Measurements from ENCODE around the gene NPTX1.

NPTX1 gene

DNA sequence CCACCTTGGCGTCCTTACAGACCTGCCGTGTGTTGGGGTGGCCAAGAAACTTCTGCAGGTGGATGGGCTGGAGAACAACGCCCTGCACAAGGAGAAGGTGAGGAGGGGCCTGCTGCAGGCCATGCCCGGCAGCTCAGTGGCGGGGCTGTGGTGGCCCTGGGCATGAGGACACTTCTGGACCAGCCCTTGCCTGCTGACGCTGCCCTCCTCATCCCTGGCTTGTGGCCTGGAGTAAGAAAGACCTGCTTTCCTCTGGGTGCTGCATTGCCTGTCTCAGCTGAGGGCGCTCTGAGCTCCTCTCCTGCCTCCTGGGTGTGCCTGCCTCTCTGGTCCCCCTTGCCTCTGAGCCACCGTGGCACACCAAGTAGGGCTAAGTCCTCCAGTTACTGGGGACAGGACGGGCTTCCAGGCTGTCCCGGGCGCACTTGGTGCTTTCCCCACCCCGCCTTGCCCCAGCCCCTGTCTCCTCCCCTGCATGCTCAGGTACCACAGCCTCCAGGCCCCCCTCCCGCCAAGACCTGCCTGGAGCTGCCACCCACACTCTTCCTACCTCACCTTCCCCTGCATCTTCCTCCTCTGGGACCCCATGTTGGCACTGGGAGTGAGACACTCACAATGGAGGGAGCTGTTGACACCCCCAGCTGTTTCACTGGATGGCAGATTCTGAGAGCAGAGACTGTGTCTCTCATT, 52.7 kb downstream of the NPTX1 start:
- Histone ChIP-seq H3K27ac (ENCODE audit: low read depth, low read length) (no peak overlapping the region), H3K9me3 (ENCODE audit: control insufficient read depth, insufficient read depth, low read length) (no peaks in the 10 kb centered on the region), H3K4me3 (ENCODE audit: low read depth, low read length) (no peak overlapping the region), H3K4me1 (ENCODE audit: control insufficient read depth, insufficient read depth, low read length) (peaks cover 4% of the 10 kb centered on the region; the same call in 1 of the 2 replicates), H3K27me3 (ENCODE audit: control insufficient read depth, insufficient read depth, low read length) (no peaks in the 10 kb centered on the region), H3K9ac (ENCODE audit: low read depth, low read length) (no peak overlapping the region), H3K36me3 (ENCODE audit: control insufficient read depth, insufficient read depth, low read length) (no peaks in the 10 kb centered on the region)

DNA sequence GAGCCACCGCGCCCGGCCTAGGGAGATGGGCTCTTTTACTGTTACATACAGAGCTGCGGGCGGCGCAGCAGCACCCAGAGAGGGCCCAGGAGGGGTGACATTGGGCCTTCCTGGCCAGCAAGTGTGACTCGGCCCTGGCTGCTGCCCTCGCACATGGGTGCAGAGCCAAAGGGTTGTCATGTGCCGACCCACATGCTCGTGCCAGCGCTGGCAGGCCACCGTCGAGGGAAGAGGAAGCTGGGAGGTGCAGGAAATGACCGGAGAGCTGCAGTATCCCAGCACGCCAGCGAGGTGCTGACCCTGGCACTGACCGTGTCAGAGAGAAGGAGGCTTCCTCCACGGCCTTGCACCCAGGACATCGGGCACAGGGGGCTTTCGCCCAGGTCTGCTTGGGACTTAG, 53.4 kb downstream of the NPTX1 start:
- Histone ChIP-seq H3K4me3 (ENCODE audit: low read depth, low read length) (no peak overlapping the region), H3K27me3 (ENCODE audit: control insufficient read depth, insufficient read depth, low read length) (no peaks in the 10 kb centered on the region), H3K9me3 (ENCODE audit: control insufficient read depth, insufficient read depth, low read length) (no peaks in the 10 kb centered on the region), H3K36me3 (ENCODE audit: control insufficient read depth, insufficient read depth, low read length) (peaks cover 2% of the 10 kb centered on the region; the same call in 1 of the 2 replicates), H3K4me1 (ENCODE audit: control insufficient read depth, insufficient read depth, low read length) (peaks cover 4% of the 10 kb centered on the region; the same call in 1 of the 2 replicates), H3K27ac (ENCODE audit: low read depth, low read length) (no peak overlapping the region), H3K9ac (ENCODE audit: low read depth, low read length) (no peak overlapping the region)

DNA sequence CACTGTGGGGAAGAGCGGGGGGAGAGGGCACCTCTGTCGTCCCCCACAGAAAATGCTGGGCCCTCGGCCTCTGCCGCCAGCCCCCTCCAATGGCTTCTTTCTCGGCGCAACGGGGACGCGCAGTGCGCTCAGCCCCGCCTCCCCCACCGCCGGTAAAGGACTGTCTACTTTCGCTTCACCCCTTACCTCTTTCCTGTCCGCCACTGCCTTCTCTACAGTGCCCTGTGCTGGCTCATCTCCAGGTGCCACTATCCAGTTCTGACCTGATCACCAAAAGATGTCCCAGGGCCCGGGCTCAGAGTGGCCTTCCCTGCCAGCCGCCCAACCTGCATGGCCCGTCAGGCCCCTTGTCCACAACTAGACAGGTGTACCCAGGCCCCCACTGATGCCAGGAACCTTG, 54.1 kb downstream of the NPTX1 start:
- peaks cover 9% of the 10 kb centered on the region; the same call in 1 of the 2 replicates for H3K36me3 ChIP-seq (ENCODE audit: control insufficient read depth, insufficient read depth, low read length)
- no peak overlapping the region for H3K4me3 ChIP-seq (ENCODE audit: low read depth, low read length)
- H3K9ac ChIP-seq (ENCODE audit: low read depth, low read length), result no peak overlapping the region
- H3K27me3 ChIP-seq (ENCODE audit: control insufficient read depth, insufficient read depth, low read length), result no peaks in the 10 kb centered on the region
- H3K4me1 ChIP-seq (ENCODE audit: control insufficient read depth, insufficient read depth, low read length), result peaks cover 3% of the 10 kb centered on the region; the same call in 1 of the 2 replicates
- H3K27ac ChIP-seq (ENCODE audit: low read depth, low read length), result no peak overlapping the region
- H3K9me3 ChIP-seq (ENCODE audit: control insufficient read depth, insufficient read depth, low read length), result no peaks in the 10 kb centered on the region

GRCh38 chr17:80421381-80422090, 54.9 kb downstream of the NPTX1 start:
- no peaks in the 10 kb centered on the region for H3K9me3 ChIP-seq (ENCODE audit: control insufficient read depth, insufficient read depth, low read length)
- no peak overlapping the region for H3K4me3 ChIP-seq (ENCODE audit: low read depth, low read length)
- H3K27ac ChIP-seq (ENCODE audit: low read depth, low read length), result no peak overlapping the region
- H3K4me1 ChIP-seq (ENCODE audit: control insufficient read depth, insufficient read depth, low read length), result no peaks in the 10 kb centered on the region
- H3K36me3 ChIP-seq (ENCODE audit: control insufficient read depth, insufficient read depth, low read length), result peaks cover 13% of the 10 kb centered on the region; the same call in 1 of the 2 replicates
- H3K9ac ChIP-seq (ENCODE audit: low read depth, low read length), result no peak overlapping the region
- H3K27me3 ChIP-seq (ENCODE audit: control insufficient read depth, insufficient read depth, low read length), result no peaks in the 10 kb centered on the region

DNA sequence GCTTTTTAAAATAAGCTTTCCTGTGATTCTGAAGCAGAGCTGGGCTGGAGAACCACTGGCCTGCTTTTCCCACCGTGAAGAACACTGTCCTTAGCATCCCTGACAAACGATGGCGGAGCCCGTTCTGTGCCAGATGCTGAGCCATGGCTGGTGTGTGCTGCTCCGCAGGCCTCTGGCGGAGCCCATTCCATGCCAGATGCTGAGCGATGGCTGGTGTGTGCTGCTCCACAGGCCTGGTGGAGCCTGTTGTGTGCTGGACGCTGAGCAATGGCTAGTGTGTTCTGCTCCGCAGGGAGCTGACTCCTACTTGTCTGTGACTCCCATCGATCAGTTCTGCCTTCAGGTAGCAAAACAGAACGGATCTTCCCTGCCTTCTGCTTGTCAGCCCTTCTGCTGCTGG, 57.2 kb downstream of the NPTX1 start:
- Histone ChIP-seq H3K4me3 (ENCODE audit: low read depth, low read length) (no peak overlapping the region), H3K9ac (ENCODE audit: low read depth, low read length) (no peak overlapping the region), H3K9me3 (ENCODE audit: control insufficient read depth, insufficient read depth, low read length) (no peaks in the 10 kb centered on the region), H3K36me3 (ENCODE audit: control insufficient read depth, insufficient read depth, low read length) (peaks cover 13% of the 10 kb centered on the region; the same call in 1 of the 2 replicates), H3K27me3 (ENCODE audit: control insufficient read depth, insufficient read depth, low read length) (peaks cover 3% of the 10 kb centered on the region), H3K4me1 (ENCODE audit: control insufficient read depth, insufficient read depth, low read length) (no peaks in the 10 kb centered on the region), H3K27ac (ENCODE audit: low read depth, low read length) (no peak overlapping the region)

DNA sequence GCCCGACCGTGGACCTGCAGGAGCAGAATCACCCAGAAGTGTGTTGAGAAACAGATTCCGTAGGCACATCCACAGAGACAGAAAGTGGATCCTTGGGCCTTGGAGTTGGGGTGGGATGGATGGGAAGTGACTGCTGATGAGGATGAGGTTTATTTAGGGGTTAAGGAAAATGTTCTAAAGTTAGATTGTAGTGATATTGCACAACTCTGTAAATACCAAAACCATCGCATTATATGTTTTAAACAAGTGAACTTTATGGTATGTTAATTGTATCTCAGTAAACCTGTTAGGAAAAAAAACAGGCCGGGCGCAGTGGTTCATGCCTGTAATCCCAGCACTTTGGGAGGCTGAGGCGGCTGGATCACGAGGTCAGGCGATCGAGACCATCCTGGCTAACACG, 57.8 kb downstream of the NPTX1 start:
- Histone ChIP-seq H3K27me3 (ENCODE audit: control insufficient read depth, insufficient read depth, low read length) (peaks cover 10% of the 10 kb centered on the region), H3K9me3 (ENCODE audit: control insufficient read depth, insufficient read depth, low read length) (no peaks in the 10 kb centered on the region), H3K4me1 (ENCODE audit: control insufficient read depth, insufficient read depth, low read length) (no peaks in the 10 kb centered on the region), H3K9ac (ENCODE audit: low read depth, low read length) (no peak overlapping the region), H3K36me3 (ENCODE audit: control insufficient read depth, insufficient read depth, low read length) (peaks cover 13% of the 10 kb centered on the region; the same call in 1 of the 2 replicates), H3K4me3 (ENCODE audit: low read depth, low read length) (no peak overlapping the region), H3K27ac (ENCODE audit: low read depth, low read length) (no peak overlapping the region)

Measured in HUES48 (cell line).